HG03103 (cell line): Measurements from ENCODE around the gene PHTF2.
"Not testable (repeated sequence)": the region's sequence is repeated elsewhere in the genome, so short reads cannot be mapped to it uniquely, and the experiment has no call there.

Experiments used
- ATAC-seq: cut with Tn5 transposase; IDR thresholded peaks from one replicate; pipeline ENCODE4 v1.9.1; 2021; ENCODE audit warnings: low read depth; ENCODE audit not compliant: unreplicated experiment

Gene PHTF2

GRCh38 chr7:77980087-77980713 lies 181.6 kb downstream of the PHTF2 start:
- ATAC-seq = no peak

DNA sequence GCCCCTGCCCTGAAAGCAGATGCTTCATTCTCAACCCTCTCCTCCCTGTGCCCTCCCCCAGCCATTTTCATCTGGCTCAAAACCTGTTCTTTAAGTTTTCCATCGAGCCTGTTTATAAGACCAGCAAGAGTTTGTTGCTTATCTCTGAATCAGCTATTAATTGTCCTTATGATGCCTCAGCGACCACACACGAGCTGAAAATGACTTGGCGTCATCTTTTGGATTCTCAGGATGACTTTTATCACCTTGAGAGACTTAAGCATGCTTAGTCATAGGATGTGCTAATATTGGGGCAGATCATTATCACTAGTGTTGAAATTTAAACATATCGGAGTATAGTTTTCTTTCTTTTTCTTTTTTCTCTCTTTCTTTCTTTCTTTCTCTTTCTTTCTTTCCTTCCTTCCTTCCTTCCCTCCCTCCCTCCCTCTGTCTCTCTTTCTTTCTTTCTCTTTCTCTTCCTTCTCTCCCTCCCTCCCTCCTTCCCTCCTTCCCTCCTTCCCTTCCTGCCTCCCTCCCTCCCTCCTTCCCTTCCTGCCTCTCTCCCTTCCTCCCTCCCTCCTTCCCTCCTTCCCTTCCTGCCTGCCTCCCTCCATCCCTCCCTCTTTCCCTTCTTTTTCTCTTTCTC lies 184.5 kb downstream of the PHTF2 start:
- ATAC-seq = no peak

GRCh38 chr7:77983973-77984372 lies 185.4 kb downstream of the PHTF2 start:
- ATAC-seq = no peak

DNA sequence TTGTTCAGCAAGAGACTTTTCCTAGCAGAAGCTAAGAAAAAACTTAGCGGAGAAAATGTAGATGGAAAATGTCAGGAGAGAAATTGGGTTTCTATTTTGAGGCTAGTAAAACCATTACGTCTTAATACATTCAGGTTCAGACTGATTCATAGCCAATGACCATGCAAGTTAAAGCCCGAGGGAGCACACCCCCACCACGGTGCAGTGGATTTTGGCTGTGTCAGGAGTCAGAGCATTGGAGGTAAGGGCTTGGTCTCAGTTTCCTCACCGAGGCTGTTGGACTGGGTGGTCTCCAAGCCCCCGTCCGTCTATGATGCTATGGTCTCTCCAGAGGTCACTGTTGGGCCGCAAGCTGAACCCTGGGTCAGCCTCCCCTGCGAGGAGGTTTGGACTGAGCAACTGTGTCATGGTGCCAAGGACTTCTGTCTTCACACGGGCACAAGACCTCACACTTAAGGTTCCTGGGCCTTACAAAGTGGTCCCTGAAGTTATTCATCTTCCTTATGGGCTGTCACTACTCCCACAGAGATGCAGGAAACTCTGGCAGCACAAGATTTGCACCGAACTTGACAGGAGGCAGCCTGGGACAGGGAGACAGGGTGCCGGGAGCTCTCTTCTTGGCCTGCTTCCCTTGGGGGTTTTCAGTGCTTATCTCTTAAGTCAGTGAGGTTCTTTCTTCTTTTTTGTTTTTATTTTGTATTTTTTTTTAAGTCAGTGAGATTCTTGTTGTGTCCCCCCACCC lies 186.8 kb downstream of the PHTF2 start:
- ATAC-seq = no peak

DNA sequence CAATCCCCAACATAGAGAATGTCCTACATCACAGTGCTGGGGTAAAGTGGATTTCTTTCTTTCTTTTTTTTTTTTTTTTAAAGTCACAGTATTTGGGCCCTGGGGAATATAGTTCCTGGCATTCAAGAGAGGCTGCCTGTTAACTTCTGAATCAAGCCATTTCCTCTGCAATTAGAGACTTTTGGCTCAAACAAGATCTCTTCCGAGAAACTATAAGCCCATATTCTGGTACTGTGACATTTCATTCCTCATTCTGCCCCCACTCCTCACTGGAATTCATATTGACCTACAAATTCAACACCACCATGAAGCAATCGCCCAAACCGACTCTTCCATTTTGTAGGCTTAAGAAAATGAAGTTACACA lies 187.4 kb downstream of the PHTF2 start:
- ATAC-seq = no peak

DNA sequence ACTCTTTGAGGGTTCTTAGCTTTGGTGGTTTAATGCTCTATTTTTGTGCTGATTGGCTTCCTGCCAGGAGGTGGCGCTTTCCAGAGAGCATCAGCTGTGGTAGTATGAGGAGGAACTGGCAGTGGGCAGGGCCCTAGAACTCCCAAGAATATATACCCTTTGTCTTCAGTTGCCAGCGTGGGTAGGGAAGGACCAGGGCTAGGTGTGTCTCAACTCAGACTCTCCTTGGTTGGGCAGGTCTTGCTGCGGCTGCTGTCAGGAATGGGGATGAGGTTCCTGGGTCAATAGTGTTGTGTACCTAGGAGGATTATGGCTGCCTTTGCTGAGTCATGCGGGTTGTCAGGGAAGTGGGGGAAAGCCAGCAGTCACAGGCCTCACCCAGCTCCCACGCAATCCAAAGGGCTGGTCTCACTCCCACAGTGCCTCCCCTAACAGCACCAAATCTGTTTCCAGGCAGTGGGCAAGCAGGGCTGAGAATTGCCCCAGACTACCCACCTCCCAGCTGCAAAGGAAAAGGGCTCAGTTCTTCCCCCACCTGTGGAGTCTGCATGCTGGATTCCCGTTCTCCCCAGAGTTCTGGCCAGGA lies 191.5 kb downstream of the PHTF2 start:
- no peak for ATAC-seq

DNA sequence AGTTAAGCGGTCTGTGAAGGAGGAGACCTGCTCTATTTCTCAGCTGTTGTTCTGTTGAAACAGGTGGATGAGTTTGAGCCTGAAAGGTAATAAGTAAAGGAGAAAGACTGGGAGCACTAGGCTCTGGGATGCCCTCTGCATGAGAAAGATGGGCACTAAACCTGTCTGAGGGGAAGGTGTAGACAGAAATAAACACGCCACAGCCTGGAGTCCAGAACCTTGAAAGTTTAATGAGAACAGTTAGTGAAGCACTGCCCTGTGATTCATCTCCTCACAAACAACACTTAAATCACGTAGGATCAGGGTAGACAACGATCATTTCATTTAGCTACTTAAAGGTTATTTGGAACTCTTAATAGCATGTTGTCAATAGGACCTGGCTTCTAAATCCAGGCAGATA lies 193.1 kb downstream of the PHTF2 start:
- no peak for ATAC-seq

DNA sequence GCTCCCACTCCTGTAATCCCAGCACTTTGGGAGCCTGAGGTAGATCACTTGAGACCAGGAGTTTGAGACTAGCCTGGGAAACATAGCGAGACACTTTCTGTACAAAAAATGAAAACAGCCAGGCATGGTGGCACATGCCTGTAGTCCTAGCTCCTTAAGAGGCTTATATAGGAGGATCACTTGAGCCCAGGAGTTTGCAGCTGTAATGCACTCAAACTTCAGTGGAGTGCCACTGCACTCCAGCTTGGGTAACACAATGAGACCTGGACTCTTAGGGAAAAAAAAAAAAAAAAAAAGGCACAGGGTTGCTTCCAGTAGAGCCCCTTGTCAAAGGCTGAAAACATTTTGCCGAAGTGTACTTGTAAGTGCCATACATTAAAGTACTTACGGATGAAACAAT lies 195.3 kb downstream of the PHTF2 start:
- no peak for ATAC-seq

GRCh38 chr7:77995717-77996116 lies 197.1 kb downstream of the PHTF2 start:
- ATAC-seq = no peak

DNA sequence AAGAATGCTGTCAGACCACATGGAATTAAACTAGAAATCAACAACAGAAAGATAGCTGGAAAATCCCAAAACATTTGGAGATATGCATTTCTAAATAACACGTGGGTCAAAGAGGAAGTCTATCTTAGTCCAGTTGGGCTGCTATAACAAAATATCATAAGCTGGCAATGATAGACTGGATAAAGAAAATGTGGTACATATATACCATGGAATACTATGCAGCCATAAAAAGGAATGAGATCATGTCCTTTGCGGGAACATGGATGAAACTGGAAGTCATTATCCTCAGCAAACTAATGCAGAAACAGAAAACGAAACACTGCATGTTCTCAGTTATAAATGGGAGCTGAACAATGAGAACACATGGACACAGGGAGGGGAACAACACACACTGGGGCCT lies 200.6 kb downstream of the PHTF2 start:
- not testable (repeated sequence) for ATAC-seq

- ATAC-seq = no peak
Measured at GRCh38 chr7:78002021-78002420, 203.4 kb downstream of the PHTF2 start.

DNA sequence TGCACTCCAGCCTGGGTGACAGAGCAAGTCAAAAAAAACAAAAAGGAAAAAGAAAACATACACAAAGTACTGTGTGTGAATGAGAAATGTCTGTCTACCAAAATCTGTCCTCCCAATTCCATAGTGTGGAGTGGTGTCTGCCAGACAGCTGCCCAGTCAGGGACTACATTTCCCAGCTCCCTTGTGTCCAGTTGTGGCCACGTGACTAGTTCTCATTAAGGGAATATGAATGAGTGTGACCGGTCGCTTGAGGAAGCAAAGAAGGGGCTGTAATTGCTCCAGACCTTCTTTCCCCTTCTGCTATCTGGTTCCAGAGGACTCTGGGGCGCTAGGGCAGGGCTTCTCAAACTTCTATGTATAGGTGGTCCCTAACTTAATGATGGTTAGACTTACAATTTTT lies 204.1 kb downstream of the PHTF2 start:
- ATAC-seq = no peak

DNA sequence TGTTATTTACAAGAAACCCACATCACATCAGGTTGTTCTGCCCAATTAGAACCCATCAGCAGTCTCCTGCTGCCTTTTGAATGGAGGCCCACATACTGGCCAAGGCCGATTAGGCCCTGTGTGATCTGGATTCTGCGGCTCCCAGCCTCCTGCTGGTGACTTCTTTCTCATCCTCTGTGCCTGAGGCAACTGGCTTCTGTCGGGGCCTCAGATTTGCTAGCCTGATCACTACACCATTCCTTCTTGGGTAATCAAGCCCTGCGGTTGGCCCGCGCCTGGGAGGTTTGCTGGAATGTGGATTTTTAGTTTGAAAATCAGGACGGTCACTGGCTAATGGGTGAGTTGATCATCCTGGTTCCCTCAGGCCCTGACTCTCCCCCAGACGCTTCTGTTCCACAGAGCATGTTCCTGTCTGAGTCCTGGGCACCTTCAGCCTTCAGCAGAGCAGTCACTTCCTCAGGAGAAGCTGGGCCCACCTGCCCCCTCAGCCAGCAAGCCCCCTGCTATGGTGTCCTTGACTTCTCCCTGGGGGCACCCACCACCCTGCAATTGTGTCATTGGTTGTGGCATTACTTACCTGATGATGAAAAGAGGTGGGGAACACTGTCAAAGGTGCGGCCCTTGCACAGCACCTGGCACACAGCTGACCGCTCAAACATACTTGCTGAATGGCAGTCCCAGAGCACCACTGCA lies 207.6 kb downstream of the PHTF2 start:
- ATAC-seq = no peak
